Astrocyte of the cerebellum (primary cell): ENCODE results near the gene SLC31A2.
A peak's percentile ranks its signal among the peaks of the same experiment; 100 is the strongest.

Experiments
- DNase-seq: peaks from one replicate; pipeline ENCODE4 v3.0.0-alpha.2; 2011; ENCODE audit warnings: low read depth
- H3K4me3 ChIP-seq: 2 replicates; pipeline ENCODE4 v1.5.1; 2011; ENCODE audit warnings: mild to moderate bottlenecking, low read depth, low read length, moderate library complexity
- in situ Hi-C: cut with HindIII; loops from 2 replicates; pipeline ENCODE4 v1.10.0; 2017; ENCODE audit warnings: low sequenced_read_pairs
- TF ChIP-seq, protein P1 (sequence below): IDR thresholded peaks from 2 replicates; pipeline ENCODE4 v1.5.1; 2012; ENCODE audit warnings: low read length, low read depth, moderate library complexity, mild to moderate bottlenecking; ENCODE audit errors: missing control alignments

The SLC31A2 gene

DNA sequence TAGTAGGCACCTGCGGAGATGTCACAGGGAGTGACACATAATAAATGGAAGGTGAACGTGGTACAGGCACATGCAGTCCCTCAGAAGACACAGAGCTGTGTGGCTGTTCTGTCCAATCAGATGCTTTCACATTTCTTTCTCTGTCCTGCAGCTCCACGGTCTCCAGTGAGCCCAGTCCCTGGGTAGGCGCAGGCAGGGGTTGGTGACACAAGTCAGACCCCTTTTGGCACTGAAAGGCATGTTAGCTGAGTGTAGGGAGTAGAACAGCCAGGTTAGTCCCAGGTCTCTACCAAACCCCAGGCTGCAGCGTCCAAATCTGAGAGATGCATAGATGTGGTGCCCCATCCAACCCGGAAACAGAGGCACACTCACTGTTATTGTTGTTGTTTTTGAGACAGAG is 2.8 kb downstream of the SLC31A2 start:
- TF ChIP-seq, protein P1, sequence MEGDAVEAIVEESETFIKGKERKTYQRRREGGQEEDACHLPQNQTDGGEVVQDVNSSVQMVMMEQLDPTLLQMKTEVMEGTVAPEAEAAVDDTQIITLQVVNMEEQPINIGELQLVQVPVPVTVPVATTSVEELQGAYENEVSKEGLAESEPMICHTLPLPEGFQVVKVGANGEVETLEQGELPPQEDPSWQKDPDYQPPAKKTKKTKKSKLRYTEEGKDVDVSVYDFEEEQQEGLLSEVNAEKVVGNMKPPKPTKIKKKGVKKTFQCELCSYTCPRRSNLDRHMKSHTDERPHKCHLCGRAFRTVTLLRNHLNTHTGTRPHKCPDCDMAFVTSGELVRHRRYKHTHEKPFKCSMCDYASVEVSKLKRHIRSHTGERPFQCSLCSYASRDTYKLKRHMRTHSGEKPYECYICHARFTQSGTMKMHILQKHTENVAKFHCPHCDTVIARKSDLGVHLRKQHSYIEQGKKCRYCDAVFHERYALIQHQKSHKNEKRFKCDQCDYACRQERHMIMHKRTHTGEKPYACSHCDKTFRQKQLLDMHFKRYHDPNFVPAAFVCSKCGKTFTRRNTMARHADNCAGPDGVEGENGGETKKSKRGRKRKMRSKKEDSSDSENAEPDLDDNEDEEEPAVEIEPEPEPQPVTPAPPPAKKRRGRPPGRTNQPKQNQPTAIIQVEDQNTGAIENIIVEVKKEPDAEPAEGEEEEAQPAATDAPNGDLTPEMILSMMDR, result no peak
- DNase-seq, result no peak
- no peak overlapping the region for H3K4me3 ChIP-seq
- in situ Hi-C loops, result no loop called here

DNA sequence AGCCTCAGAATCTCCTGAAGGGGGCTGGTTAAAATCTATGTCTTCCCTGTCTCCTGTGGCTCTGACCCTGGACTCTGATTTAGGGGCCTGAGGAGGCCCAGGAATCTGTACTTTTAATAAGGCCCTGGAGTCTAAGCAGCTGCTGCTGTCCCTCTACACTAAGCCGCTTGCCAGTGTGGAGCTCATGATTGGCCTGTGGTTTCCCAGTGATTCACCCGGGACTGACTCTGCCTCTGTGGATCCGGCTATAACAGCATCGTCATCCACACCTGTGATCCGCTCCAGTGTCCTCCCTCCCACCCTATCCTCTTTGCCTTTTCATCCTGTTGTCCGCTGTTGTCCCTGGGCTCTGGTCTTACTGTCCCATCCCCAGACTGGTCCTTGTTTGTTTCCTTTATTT is 3.7 kb downstream of the SLC31A2 start:
- in situ Hi-C loops, result no loop called here
- peak; percentile 36 for DNase-seq
- no peak overlapping the region for H3K4me3 ChIP-seq
- TF ChIP-seq, protein P1, result no peak

DNA sequence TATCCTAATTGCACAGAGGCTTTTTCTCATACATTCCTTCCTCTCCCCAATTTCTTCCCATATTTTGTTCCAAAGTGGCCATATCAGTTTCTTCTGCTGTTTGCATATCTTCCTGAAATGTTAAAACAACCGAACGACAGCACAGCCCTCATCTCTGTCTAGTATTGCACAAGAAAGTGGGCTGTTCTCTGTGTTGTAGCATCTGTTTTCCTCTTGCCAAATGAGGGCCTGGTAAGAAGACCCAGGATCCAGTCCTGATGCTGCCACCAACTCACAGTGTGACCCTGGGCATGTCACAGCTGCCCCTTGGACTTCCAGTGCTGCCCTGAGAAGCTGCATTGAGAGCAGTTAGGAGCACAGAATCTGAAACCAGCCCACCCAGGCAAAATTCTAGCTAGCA is 4.1 kb downstream of the SLC31A2 start:
- TF ChIP-seq, protein P1, result no peak
- in situ Hi-C loops, result no loop called here
- DNase-seq, result no peak
- H3K4me3 ChIP-seq, result no peak overlapping the region

GRCh38 chr9:113155911-113156588 is 5.2 kb downstream of the SLC31A2 start:
- in situ Hi-C loops, result no loop called here
- no peak for DNase-seq
- TF ChIP-seq, protein P1, result no peak
- no peak overlapping the region for H3K4me3 ChIP-seq

DNA sequence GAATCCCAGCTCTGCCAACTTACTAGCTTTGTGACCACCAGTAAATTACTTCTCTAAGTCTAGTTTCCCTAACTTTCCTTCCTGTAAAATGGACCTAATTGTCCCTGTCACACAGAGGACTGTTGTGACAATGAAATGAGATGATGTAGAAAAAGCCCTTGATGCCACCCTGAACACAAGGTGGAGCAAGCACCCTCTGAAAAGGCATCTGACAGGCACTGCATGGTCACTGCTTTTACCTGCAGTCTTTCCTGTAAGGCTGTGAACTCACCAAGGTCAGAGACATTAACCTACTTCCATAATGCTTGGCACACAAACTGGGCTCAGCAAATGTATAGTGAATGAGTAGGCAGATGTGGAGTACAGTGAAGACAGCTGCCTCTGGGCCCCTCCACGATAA is 6.1 kb downstream of the SLC31A2 start:
- in situ Hi-C loops, result no loop called here
- H3K4me3 ChIP-seq, result no peak overlapping the region
- TF ChIP-seq, protein P1, result no peak
- no peak for DNase-seq

DNA sequence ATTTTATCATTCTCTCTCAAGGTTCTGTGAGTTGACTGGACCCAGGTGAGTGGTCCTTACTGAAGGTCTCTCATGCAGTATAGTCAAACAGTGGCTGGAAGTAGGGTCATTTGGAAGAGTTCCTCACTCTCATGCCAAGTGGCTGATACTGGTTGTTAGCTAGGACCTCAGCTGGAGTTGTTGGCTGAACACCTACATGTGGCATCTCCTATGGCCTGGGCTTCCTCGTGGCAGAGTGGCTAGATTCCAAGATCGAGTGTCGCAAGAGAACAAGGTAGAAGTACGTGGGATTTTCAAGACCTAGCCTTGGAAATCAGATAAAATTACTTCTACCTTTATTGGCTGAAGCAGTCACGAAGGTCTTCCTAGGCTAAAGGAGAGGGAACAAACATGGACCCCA is 7.6 kb downstream of the SLC31A2 start:
- TF ChIP-seq, protein P1, result no peak
- in situ Hi-C loops, result no loop called here
- no peak overlapping the region for H3K4me3 ChIP-seq
- no peak for DNase-seq
